Stomach (tissue), 9 donors: ENCODE data around the gene RFTN1. TPM values are rescaled to one million over a fixed set of nuclear protein-coding genes. Genes with fewer than 3 reads are reported as not detected.

ENCODE experiments used
- DNase-seq, 2 donors: peaks; one replicate each; pipeline versions ENCODE4 v3.0.0 to v3.0.0-alpha.2; 2013 to 2019
- H3K27ac ChIP-seq, 5 donors: fragments of 200-600 bp in 4 of 5; sonication (generic) in 4 of 5; one replicate each; pipeline ENCODE4 v1.5.1; 2013 to 2019; ENCODE audit warnings: mild to moderate bottlenecking in 1 of 5, moderate library complexity in 1 of 5
- H3K27me3 ChIP-seq, 3 donors: fragments of 200-600 bp; sonication (generic); one replicate each; pipeline ENCODE4 v1.5.1; 2017 to 2019; ENCODE audit warnings: mixed run types in 1 of 3
- H3K36me3 ChIP-seq, 4 donors: fragments of 200-600 bp; sonication (generic); 1 replicate in 3 of 4; 2 replicates in 1 of 4; pipeline ENCODE4 v1.5.1; 2016 to 2019
- H3K4me1 ChIP-seq, 4 donors: fragments of 200-600 bp; sonication (generic); one replicate each; pipeline ENCODE4 v1.5.1; 2016 to 2019
- H3K4me3 ChIP-seq, 4 donors: fragments of 200-600 bp; sonication (generic) in 3 of 4; one replicate each; pipeline ENCODE4 v1.5.1; 2016 to 2019; ENCODE audit warnings: mild to moderate bottlenecking in 1 of 4
- H3K9me3 ChIP-seq, 4 donors: fragments of 200-600 bp; sonication (generic); one replicate each; pipeline ENCODE4 v1.5.1; 2016 to 2019
- EP300 ChIP-seq: sonication (generic); formaldehyde crosslinking; IDR thresholded peaks from one replicate; pipeline ENCODE4 v1.6.1; 2017; ENCODE audit warnings: antibody characterized with exemption
- POLR2A ChIP-seq, 4 donors: fragments of 450-650 bp; IDR thresholded peaks; one replicate each; pipeline ENCODE4 v1.6.1; 2016; ENCODE audit warnings: antibody characterized with exemption in 4 of 4, control low read depth in 2 of 4, mild to moderate bottlenecking in 1 of 4, moderate library complexity in 1 of 4
- POLR2AphosphoS5 ChIP-seq, 3 donors: sonication (generic); formaldehyde crosslinking; IDR thresholded peaks; one replicate each; pipeline ENCODE4 v1.6.1; 2016; ENCODE audit warnings: antibody characterized with exemption in 3 of 3
- WGBS, 5 donors: extraction: QIAGEN DNeasy Blood & Tissue Kit in 3 of 5; methylation state at CpG; one replicate each; pipeline versions ENCODE4 v1.1.5 to v1.1.7; 2013 to 2018; 5-methylcytosine and 5-hydroxymethylcytosine counted together
- intact Hi-C: fragments of 100-400 bp; cut with DNase I; formaldehyde crosslinking; loops from one replicate; pipeline ENCODE4 v1.15.1; 2023; ENCODE audit warnings: low total_unique reads
- polyA plus RNA-seq, 3 donors: library from polyadenylated mRNA; stranded (reverse); fragments of 200-250 nt; gene quantifications; one replicate each; pipeline ENCODE4 v1.2.3, GENCODE V29; 2013
- total RNA-seq, 5 donors: library from RNA; depleted of rRNA; stranded (reverse); fragments of >200 nt; gene quantifications; one replicate each; pipeline versions ENCODE4 v1.1.0 to v1.2.3, GENCODE V29; 2014 to 2016
- TF ChIP-seq, protein P1 (sequence below), 7 experiments: fragments of 450-650 bp in 4 of 7; fragments of 200-600 bp in 3 of 7; sonication (generic) in 3 of 7; IDR thresholded peaks; one replicate each; pipeline ENCODE4 v1.5.1; 2016 to 2019; ENCODE audit warnings: antibody characterized with exemption in 7 of 7, control low read depth in 2 of 7, mild to moderate bottlenecking in 1 of 7
- donor health status: healthy with polysubstance abuse.
- donor health status: Bipolar disorder and iron deficiency.
- donor health status: healthy.

The RFTN1 gene
- total and polyA plus RNA-seq, 8 donors, result 4.6 to 103 (median 18.9) TPM

- Histone ChIP-seq H3K9me3 (no peaks in the 10 kb centered on the region), H3K4me1 (peaks cover 0 to 22% (median 7%) of the 10 kb centered on the region in 4 donors), H3K4me3 (no peak overlapping the region), H3K36me3 (no peaks in the 10 kb centered on the region), H3K27me3 (no peaks in the 10 kb centered on the region), H3K27ac (no peak overlapping the region)
- TF ChIP-seq, protein P1, sequence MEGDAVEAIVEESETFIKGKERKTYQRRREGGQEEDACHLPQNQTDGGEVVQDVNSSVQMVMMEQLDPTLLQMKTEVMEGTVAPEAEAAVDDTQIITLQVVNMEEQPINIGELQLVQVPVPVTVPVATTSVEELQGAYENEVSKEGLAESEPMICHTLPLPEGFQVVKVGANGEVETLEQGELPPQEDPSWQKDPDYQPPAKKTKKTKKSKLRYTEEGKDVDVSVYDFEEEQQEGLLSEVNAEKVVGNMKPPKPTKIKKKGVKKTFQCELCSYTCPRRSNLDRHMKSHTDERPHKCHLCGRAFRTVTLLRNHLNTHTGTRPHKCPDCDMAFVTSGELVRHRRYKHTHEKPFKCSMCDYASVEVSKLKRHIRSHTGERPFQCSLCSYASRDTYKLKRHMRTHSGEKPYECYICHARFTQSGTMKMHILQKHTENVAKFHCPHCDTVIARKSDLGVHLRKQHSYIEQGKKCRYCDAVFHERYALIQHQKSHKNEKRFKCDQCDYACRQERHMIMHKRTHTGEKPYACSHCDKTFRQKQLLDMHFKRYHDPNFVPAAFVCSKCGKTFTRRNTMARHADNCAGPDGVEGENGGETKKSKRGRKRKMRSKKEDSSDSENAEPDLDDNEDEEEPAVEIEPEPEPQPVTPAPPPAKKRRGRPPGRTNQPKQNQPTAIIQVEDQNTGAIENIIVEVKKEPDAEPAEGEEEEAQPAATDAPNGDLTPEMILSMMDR (IDR thresholded peaks at IDR 0.05), result no peak
- TF ChIP-seq POLR2AphosphoS5 (IDR thresholded peaks at IDR 0.05) (no peak), EP300 (no peak), POLR2A (IDR thresholded peaks at IDR 0.05) (no peak)
- intact Hi-C loops, result no loop called here
- WGBS, 5 donors, result 74 to 85% (median 78%) methylated on average over 4 of the region's 4 CpGs
- no peak for DNase-seq
These were observed 61.2 kb downstream of the RFTN1 start for GRCh38 chr3:16452261-16452660.

GRCh38 chr3:16449369-16449768 is 64.1 kb downstream of the RFTN1 start:
- H3K27me3 ChIP-seq, result no peaks in the 10 kb centered on the region
- DNase-seq, result no peak
- WGBS, 5 donors, result 65 to 77% (median 70%) methylated on average over 6 of the region's 6 CpGs

GRCh38 chr3:16448639-16449070 is 64.8 kb downstream of the RFTN1 start:
- H3K4me1 ChIP-seq, result peaks cover 0 to 13% (median 2%) of the 10 kb centered on the region in 4 donors
- peak in 1 of 3 donors; percentile 44 for TF ChIP-seq POLR2AphosphoS5 (IDR thresholded peaks at IDR 0.05)
- TF ChIP-seq, protein P1 (IDR thresholded peaks at IDR 0.05), result no peak
- DNase-seq, result peak; percentile 31 to 65
- no peak overlapping the region for H3K4me3 ChIP-seq
- no peaks in the 10 kb centered on the region for H3K36me3 ChIP-seq
- H3K27ac ChIP-seq, result peak overlapping the region in 2 of 5 donors; percentile 31 to 52
- no peaks in the 10 kb centered on the region for H3K27me3 ChIP-seq
- H3K9me3 ChIP-seq, result no peaks in the 10 kb centered on the region
- WGBS, 5 donors, result 30 to 50% (median 46%) methylated on average over 6 of the region's 6 CpGs
- intact Hi-C loops, result no loop called here

More at GRCh38 chr3:16449369-16449768, 64.1 kb downstream of the RFTN1 start:
- TF ChIP-seq POLR2AphosphoS5 (IDR thresholded peaks at IDR 0.05), result no peak
- no peak for TF ChIP-seq EP300
- TF ChIP-seq, protein P1 (IDR thresholded peaks at IDR 0.05), result no peak
- TF ChIP-seq POLR2A (IDR thresholded peaks at IDR 0.05), result no peak
- Histone ChIP-seq H3K4me3 (no peak overlapping the region), H3K36me3 (no peaks in the 10 kb centered on the region), H3K27ac (peak overlapping the region in 1 of 5 donors; percentile 31), H3K4me1 (peaks cover 0 to 13% (median 2%) of the 10 kb centered on the region in 4 donors), H3K9me3 (no peaks in the 10 kb centered on the region)
- intact Hi-C loops, result no loop called here

GRCh38 chr3:16447135-16447534 is 66.4 kb downstream of the RFTN1 start:
- WGBS, 5 donors, result 83 to 87% (median 86%) methylated on average over 4 of the region's 4 CpGs
- Histone ChIP-seq H3K4me1 (peaks cover 0 to 13% (median 2%) of the 10 kb centered on the region in 4 donors), H3K27me3 (no peaks in the 10 kb centered on the region), H3K27ac (no peak overlapping the region), H3K4me3 (no peak overlapping the region), H3K9me3 (no peaks in the 10 kb centered on the region), H3K36me3 (no peaks in the 10 kb centered on the region)
- intact Hi-C loops, result no loop called here
- no peak for TF ChIP-seq EP300
- TF ChIP-seq, protein P1 (IDR thresholded peaks at IDR 0.05), result no peak
- DNase-seq, result no peak
